Stimulated activated CD8-positive, alpha-beta memory T cell treated with anti-CD3 and anti-CD28 coated beads, Interleukin-7, amount 100 ng/mL, for 4 hours (primary cell): ENCODE data around the gene TAS1R2.

ENCODE experiments used
- DNase-seq, 2 donors: peaks; one replicate each; pipeline ENCODE4 v3.0.0-alpha.2; 2020; ENCODE audit warnings: low read depth in 2 of 2

The TAS1R2 gene

DNA sequence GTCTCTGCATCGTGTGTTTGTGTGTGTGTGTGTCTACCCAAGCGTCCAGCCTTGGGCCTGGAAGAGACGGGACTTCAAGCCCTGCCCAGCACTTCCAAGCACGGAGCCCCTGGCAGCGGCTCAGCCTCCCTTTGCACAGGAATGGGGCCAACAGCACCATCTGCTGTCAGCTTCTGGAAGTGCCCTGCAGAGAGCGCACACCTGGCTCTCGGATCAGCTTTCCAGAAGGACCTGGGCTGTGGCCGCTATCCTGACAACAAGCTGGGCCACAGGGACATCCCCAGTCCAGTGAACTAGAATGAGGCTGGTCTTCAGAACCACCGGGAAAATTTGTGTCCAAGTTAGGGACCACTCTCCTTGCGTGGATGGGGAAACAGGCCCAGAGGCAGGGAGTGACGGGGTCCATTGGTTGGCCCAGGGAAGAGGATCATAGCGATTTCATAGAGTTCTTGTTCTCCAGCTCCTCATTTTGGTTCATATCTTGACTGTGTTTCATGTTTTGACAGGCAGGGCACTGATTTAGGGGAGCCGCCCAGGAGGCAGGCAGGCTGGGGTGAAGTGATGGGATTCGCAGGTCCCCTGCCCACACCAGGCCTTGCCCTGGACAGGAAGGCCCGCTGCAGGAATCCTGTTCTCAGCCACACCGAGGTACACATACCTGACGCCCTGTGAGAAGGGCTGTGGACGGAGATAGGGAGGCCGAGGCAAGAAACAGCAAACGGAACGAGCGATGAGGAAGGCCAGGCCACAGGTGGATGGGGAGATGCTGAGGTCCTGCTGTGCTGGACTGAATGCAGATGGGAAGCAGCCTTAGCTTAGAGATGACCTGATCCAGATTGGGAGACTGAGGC lies 38.4 kb downstream of the TAS1R2 start:
- peak; percentile 11 for DNase-seq

DNA sequence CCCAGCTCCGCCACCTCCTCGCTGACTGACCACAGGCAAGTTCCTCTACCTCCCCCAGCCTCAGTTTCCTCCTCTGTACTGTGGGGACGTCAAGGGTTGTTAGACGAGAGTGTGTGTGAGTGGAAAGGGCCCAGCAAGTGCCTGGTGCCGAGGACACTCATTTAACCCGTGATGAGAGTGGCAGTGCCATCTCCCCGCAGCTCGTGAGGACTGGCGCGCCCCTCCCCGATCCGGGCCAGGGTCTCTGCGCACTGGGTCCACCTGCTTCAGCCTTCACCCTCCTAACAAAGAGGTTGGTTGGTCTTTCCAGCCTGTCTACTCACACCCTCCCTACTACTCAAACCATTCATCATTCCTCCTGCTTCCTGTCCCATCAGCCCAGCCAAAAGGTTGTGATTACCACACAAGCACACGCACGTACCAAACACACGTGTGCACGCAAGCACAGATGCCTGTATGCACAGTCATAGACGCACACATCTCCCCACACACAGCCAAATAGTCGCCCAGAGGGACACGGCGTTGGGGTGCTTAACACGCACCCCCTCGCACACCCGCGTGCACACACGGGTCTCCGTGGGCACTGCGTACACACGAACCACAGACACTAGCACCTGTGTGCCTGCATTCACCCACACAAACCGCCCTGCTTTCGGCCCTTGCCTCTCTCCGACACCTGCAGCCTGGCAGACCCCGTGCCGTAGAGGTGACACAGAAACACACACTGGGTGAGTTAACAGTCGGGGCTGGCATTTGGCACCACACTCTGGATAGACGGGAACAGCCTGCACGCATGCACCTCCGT lies 39.3 kb downstream of the TAS1R2 start:
- DNase-seq, result no peak

DNA sequence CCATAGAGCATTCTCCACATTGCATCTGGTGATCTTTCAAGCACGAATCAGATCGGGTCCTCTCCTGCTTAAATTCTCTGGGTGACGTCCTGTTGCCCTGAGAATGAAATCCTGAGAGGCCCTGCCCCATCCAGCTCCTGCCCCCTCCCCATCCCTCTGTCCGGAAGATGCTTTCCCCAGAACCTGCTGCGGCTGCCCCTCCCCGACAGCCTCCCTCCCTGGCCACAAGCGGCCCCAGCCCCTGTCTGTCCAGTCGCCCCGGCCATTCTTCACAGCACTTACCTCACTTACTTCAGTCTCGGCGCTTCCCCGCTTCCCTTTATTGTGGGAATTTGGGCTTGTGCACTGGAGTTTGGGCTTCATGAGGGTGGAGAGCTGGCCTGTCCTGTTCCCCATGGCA lies 40.3 kb downstream of the TAS1R2 start:
- DNase-seq, result no peak

DNA sequence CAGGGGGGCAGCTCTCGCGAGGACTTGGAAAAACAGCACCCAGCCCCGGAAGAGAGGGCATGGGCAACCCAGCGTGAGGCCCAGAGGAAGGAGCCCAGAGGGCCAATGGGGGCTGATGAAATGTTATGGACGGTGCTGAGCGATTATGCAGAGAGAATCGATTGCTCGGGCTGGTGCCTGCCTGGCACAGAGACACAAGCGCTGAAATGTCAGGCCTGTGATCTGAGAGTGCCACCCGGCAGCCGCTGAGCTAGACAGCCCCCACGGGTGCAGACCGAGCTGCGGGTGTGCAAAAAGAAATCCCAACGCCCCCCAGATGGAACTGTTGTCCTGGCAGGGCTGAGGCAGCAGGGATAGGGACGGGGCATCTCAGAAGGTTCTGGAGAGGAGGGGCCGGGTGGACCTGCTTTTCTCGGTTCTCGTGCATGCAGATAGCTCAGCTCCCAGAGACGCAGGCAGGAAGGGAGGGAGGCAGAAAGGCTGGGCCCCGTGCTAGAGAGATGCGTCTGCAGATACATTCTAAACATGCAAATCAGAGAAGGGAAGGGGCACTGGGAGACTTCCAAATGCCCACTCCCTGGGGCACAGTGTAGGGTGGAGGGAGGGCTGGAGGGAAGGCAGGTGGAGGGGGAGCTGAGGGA lies 41.5 kb downstream of the TAS1R2 start:
- DNase-seq, result no peak

DNA sequence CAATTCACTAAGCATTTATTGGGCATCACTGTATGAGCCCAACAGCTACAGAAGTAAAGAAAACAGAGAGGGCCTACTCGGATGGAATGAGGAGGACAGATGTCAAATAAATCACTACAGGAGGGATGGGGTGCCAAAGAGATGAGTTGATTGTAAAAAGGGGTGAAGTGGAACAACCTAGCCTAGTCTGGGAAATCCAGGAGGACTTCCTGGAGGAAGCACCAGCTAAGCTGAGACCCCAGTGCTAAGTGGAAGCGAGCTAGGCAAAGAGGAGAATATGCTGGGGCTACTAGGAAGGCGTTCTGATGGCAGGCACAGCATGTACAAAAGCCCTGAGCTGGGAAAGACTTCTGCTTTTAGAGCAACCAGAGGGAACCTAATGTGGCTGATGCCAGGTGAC lies 42.1 kb downstream of the TAS1R2 start:
- DNase-seq, result no peak

DNA sequence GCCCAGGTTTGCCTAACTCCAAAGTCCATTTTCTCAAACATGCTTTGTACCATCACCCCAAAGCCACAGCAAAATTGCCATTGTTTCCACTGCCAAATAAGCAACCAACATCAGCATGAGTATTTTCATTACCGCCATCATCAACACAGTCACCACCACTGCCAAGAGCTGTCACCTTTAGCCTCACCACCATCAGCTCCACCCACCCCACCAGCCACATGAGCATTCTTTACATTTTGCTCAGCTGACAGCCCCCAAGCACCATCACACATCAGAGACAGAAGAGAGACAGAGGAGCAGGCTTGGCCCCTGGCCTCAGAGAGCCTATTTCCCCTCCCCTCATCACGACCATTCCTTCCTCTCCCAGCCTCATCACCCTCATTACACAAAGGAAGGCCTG lies 42.7 kb downstream of the TAS1R2 start:
- no peak for DNase-seq

DNA sequence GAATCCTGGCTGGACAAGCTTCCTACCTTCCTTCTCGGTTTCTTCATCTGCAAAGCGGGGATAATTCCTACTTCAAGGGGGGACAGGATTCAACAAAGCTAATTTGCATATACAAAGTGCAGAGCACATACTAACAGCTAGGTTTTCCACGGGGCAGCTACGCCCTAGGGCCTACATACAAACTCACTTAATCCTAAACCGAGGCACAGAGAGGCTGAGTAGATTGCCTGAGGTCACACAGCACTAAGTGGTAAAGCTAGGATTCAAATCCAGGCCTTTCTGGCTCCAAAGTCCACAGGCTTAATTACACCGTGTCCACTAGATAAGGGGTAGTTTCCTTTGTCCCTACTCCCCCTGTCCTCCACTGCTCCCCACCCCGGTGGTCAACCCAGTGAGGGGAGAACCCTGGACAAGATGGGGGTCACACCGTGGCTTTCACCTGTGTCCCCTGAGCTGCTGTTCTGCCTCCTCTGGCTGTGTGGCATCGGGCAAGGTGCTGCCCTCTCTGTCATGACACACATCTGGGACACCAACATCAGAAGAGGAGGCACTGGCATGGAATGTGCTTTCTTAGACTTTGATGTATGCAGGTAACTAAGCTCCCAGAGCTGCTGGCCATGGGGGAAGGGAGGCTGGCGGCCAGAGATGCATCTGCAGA lies 44.5 kb downstream of the TAS1R2 start:
- DNase-seq, result no peak

DNA sequence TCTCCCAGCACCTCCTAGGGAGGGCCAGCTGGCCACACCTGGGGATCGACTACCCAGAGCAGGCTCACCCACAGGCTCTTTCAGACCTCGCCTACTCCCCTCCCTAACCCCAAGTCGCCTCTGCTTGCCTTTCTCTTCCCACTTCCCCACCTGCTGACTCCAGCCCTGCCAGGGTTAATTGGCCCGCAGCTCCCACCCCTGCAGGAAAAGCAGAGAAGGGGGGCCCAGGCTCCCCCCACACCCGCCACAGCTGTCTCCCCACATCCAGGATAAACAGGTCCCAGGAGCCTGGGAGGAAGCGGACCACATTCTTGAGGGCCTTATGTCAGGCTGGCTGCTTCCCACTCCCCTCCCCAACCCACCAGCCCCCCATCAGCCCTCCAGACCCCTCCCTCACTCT lies 45.0 kb downstream of the TAS1R2 start:
- DNase-seq, result no peak

DNA sequence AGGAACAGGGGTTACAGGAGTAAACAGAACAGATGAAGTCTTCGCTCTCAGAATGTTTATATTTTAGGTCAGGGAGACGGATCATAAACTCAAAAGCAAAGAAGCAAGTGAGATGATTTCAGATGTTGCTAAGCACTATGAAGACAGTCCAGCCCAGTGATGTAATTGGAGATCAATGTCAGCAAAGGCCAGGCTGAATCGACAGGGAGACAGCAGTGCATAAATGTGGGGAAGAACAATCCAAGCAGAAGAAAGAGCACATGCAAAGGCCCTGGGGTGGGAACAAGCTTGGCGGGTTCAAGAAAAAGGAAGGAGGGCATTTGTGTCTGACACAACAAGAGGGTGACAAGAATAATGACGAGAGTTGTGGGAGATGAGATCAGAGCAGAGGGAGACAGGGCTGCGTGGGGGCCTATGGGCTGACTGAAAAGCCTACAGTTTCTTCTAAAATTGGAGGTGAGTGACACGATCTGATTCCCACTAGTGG lies 47.0 kb downstream of the TAS1R2 start:
- no peak for DNase-seq

DNA sequence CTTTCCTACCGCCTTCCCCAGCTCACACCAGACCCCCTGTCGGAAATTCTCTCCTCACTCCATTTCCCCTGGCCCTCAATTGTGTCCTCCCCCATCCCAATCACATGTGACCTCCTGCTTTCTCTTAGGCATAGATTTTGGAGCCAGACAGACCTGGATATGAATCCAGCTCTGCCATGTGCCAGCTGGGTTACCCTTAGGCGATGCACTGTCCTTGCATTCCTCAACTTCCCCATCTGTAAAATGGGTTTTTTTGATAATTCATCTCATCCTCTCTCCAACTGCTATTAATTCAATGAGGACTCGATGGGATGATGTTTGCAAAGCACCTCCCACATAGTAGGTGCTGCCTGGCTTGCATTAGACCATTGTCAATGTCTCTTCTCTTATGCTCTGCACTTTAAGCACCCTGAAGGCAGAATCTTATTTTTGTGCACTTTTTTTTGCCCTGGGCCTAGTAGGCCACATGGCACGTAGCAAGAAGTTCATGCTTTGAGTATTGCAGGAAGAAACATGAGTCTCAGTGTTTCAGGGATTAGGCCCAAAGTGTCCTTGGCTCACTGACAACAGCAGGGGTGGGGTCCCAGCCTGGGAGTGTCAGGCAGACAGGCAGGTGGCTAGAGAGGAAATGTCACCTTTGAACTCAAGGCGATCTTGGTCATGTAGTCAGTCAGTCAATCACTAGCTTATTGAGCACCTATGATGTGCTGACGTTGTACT lies 47.6 kb downstream of the TAS1R2 start:
- no peak for DNase-seq

DNA sequence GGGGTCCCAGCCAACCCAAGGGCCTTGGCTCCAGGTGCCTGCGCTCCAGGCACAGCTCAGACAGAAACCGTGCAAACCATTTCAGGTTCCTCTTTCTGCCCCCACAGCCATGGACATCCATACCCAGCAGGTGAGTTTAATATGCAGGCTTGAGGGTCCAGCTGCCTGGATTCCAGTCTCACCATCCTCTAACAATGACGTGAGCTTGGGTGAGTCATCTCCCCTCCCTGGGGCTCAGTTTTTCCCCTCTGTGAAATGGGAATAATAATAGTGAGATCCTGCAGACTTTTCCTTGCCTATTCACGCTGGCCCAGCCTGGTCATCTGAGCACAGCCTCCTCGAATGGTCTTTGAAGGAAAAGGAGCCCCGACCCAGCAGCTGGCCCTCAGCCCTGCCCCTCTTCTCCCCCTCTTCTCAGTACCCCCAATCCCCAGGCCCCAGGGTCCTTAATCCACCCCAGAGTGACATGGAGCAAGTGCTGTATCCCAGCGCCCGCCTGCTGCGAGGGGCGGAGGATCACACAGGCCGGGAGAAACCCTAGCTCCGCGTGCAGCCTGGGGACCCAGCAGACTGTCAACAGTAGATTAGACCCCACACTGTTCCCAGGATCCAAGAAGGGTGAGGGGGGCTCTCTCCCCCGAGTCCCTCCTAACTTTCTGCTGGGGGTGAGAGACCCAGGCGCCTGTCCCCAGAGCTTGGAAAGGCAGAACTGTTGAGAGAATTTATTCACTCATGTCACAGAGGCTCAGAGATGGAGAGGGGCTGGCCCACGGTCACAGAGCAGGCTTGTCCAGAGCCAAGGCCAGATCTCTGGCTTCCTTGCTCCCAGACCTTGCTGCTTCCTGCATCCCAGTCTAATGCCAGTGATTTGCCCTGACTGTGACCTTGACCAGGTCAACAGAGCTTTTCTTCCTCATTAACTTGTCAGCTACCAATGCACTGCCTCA lies 49.2 kb downstream of the TAS1R2 start:
- no peak for DNase-seq

DNA sequence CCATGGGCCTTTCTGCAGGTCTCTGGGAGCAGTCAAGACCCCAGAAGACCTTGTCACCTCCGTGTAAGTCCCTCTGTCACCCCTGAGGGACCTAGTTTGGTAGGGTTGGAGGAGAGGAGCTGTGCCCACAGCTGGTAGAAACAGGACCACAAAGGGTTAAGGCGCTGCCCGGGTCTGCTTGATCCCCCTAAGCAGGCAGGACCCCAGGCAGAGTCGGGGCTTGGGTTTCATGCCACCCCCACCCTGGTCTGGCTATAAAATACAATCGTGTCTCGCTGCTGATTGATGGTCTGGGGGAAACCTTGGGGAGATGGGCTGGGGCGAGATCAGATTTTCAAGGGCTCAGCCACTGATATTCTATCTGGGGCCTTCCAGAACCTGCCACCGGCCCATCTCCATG lies 50.9 kb downstream of the TAS1R2 start:
- DNase-seq, result no peak

DNA sequence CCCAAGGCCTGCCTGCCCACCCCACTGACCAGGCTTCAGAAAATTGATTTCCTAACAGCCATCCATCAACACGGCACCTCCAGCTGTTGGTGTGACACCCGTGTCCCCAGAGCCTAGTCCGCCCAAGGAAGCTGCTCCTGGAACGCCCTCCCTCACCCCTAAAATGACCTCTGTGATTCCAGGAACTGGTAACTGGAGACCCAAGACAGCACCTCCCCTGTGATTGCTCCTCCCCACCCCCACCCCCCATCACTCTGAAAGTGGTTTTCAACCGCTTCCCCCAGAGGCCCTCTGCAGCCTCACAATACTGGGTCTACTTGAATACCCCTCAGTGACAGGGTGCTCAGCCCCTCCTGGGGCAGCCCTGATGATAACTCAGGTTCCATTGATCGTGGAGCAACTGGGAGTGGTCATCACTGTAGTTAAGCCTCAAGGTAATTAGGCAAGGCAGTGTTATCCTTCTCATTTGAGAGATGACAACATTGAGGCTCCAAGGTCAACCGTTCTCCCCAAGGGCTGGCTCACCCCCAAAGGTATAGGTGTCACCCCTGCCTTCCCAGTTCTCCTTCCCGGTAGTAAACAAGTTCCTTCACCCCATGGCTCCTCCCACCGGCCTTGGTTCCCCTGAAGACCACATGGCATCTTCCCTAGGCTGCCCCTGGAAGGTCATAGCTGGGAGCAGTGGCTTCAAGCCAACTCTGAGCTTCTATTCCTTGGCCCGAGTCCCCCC lies 52.0 kb downstream of the TAS1R2 start:
- DNase-seq, result no peak

DNA sequence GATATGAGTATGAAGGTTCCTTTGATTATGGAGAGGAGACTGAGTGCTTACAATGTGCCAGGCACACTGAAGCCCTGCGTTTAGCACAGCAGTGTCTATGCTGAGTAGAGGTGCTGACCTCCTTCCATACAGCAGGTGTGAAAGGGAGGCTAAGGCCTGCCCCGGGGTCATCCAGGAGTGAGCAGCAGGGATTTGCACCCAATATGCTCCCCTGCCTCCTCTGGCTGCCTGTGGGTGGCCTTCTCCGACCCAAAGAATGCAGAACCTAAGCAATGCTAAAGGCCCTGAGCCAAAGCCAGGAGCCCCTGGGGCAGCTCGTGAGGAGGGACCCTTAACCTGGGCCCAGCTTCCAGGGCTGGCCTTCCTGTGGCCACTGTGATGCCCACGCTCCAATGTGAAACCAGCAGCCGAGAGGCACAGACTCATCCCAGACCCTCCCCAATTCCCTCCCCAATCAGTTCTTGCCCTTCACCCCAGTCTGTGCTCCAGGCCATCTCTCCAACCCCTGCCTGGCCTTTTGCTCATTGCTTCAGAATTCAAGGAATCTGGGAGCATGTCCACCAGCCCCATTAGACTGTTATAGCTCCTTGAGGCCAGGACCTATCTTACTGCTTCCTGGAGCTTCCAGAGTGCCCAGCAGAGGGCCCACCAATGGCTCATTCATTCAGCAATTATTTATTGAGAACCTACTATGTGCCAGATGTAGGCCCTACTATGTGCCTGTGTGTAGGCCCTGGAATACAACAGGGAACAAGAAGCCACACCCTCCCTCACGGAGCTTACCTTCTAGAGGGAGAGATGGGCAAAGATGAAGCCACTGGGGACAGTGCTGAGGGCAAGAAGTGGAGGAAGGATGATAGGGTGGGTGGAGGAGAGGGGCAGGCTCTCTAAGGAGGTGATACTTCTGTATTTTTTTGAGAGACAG lies 53.3 kb downstream of the TAS1R2 start:
- DNase-seq, result no peak

DNA sequence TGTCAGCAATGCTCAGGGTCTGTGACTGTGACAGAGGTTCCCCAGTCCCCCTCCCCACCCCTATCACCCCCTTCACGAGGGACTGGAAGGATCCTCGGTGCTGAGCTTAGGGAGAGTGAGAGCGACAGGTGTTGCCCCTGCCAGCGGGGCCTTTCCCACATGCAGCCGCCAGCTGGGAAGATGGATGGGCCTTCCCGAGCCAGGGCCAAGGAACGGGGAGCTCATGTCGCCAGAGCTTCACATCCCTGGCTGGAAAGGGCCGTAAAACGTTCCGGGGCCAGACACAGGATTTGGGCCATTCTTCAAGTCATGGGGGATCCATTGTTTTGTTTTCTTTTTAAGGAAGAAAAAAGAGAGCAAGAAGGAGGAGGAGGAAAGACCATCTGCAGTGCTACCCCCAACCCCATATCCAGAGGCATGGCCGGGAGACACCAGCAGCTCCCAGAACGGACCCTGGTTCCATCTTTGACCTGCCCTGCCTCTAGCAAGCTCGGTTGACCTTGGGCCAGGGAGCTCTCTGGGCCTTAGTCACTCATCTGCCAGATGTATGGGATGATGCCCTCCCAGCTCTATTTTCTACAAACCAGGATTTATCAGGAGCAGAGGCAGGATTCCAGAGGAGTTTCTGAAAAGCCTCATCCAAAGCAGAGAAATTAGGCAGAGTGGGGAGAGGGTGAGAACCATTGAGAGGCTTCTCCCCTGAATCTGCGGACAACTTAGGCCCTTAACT lies 54.1 kb downstream of the TAS1R2 start:
- DNase-seq, result no peak

DNA sequence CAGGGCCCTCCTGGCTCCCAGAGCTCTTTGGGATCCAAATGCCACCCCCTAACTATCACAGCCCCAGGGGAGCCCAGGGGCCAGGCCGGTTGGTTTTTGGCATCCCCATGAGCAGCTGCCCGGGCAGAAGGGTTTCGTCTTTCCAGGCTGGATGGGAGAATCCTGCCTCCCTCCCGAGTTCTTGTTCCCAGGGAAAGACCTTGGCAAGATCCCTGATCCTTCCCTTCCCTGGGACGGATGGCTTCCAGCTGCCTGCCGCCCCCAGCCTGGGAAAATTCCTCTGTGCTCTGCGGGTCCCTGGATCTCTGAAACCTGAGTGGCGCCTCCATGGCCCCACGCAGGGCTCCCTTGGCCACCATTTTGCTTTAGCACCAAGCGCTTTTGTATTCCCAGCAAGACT lies 55.6 kb downstream of the TAS1R2 start:
- DNase-seq, result no peak

DNA sequence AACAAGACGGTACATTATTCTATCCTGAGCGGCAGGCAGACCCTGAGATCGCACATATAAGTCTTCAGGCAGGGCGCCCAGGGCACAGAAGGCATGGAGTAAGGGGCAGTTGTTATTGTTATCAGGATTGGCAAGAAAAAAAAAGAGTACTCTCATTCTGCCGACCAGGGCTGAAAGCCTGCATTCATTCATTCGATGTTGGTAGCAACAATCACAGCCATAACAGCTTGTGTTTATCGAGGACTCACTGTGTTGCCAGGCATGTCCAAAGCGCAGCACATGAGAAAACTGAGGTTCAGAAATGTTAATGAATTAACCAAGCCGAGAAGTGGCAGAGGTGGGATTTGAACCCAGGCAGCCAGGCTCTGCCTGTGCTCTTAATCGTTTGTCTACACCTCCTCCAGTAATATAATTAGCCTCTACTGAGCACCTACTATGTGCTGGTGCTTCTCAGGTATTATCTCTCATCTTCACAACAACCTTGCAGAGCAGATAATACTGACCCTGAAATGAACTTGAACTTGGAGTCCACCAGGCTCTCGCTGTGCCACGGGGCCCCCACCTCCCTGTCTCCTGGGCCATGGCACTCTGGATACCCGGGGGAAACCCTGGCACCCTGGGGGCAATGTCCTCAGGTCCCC lies 56.2 kb downstream of the TAS1R2 start:
- no peak for DNase-seq
